Measurements from ENCODE around the gene GOLGA8A. TPM values are rescaled to one million over a fixed set of nuclear protein-coding genes. Genes with fewer than 3 reads are reported as not detected.
"Not testable (repeated sequence)": the region's sequence is repeated elsewhere in the genome, so short reads cannot be mapped to it uniquely, and the experiment has no call there.

The GOLGA8A gene
- total RNA-seq, 1 donor from 2014 or later: 279 TPM

DNA sequence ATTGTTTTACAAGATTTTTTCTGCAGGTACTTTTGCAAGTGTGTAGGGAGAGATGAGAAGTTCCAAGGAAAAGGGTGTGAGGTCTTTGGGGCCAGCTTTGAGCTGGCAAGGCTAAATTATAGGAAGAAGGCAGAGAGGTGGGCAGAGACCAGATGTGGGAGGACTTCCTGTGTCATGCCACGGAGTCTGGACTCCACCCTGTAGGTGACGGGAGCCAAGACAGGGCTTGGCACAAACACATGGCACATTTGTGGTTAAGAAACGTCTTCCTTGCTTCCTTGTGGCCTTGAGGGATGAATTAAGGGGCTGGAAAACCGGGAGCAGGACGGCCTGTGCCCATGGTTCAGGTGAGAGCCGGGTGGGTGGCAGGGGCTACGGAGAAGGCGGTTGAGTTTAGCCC, 19.2 kb downstream of the GOLGA8A start:
- intact Hi-C loops (cut with micrococcal nuclease): not testable (repeated sequence)

DNA sequence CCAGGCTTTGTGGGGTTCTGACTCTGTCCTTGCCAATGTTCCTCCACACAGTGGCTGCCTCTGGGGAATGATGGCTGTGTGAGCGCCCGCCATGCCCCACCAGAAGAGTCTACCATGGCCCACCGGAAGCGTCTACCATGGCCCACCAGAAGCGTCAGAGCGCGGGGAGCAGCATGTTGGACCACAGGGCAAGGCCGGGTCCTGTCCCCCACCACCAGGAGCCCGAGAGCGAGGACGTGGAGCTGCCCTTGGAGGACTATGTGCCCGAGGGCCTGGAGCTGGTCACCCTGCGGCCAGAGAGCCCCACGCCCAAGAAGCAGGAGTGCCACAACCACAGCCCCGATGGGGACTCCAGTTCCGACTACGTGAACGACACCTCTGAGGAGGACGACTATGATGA, 28.1 kb downstream of the GOLGA8A start:
- intact Hi-C loops (cut with micrococcal nuclease): not testable (repeated sequence)

DNA sequence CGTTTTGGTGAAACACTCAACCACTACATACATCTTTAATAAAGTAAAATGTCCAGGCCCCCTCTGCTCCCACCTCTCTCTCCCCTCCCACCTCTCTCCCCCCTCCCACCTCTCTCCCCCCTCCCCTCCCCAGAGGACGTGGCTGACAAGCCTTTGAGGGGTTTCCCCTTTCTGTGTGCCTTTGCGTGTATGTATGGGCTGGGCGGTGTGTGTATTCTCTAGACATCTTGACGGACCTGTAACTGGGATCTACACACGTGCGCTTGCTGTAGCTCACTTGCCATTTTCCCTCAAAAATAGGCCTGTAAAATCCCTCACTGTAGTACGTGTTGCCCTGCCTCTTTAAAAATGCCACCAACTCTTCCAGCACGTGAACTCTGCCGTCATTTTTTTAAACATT, 28.6 kb downstream of the GOLGA8A start:
- intact Hi-C loops (cut with micrococcal nuclease): not testable (repeated sequence)

DNA sequence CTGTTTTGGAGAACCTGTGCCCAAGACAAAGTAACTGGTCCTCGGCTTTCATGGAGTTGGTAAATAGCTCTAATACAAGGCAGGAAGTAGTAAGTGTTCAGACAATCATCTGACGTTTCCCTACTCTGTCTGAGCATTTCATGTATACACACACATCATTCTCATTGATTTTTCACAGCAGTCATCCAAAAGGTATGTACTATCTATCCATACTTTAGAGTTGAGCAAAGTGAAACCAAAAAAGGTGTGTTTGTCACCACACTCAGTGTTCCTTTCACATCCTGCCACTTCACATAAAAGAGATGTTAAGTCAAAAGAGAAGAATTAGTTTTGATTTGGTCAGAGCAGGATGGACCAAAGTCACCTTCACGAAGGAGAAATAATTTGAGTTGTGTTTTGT, 33.7 kb downstream of the GOLGA8A start:
- intact Hi-C loops (cut with micrococcal nuclease): not testable (repeated sequence)

DNA sequence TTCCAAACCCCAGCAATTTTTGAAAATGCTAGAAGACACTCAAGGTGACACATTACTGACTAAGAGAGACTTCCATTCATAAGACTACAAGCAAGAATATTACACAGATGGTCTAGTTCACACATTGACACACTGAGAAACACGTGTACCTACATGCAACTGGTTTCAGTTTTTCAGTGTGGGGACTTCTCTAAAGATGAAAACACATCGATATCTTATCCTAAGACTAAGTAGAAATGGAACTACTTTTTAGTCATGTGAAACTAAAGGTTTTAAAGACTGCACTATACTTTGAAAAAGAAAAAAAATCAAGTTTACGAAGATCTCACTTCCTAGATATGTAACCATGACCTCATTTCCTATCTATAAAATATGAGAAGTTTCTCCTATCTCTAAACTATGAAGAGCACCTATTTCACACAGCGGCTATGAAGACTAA, 34.4 kb downstream of the GOLGA8A start:
- intact Hi-C loops (cut with micrococcal nuclease): not testable (repeated sequence)

DNA sequence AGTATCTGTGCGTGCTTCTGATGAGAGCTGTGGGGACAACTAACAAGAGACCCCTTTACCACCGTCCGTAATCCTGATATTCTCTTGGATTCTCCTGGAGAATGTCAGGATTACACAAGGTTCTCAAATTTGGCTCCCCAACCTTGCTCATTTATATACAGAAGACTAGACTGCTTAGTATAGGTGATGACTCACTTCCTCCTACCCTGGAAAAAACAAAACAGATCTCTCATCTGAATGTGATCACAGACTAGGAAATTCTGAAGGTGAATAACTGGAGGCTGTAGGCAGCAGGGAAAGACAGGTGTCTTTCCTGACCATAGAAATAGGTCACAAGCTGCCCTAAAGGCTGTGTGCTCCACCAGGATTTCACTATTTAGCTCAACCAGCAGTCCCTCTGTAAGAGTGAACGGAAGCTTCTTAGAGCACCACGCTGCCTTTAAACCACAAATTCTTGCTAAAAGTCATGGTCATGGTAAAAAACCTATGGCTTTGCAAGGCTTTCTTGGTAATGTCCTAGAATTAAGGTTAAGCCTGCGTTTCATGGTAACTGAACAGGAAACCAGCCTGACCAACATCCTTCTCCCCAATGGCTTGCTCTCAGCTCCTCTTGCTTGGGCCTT, 39.9 kb downstream of the GOLGA8A start:
- intact Hi-C loops (cut with micrococcal nuclease): not testable (repeated sequence)

DNA sequence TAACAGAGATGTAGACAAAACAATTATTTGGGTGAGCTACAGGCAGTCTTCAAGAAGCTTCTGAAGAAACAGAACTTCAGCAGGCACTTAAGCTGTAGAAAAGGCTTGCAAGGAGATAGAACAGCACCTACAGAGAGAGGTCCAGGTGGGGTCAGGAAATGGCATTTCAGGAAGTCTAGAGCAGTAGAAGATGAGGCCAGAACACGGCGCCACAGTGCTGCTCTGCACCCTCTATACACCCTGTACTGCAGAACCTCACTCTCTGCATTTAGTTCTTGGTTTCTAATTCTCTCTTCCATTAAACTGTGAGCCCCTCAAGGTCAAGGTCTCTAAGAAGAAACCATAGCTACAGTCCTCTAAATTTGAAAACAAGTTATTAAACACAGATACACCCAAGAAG, 44.6 kb downstream of the GOLGA8A start:
- intact Hi-C loops (cut with micrococcal nuclease): not testable (repeated sequence)

DNA sequence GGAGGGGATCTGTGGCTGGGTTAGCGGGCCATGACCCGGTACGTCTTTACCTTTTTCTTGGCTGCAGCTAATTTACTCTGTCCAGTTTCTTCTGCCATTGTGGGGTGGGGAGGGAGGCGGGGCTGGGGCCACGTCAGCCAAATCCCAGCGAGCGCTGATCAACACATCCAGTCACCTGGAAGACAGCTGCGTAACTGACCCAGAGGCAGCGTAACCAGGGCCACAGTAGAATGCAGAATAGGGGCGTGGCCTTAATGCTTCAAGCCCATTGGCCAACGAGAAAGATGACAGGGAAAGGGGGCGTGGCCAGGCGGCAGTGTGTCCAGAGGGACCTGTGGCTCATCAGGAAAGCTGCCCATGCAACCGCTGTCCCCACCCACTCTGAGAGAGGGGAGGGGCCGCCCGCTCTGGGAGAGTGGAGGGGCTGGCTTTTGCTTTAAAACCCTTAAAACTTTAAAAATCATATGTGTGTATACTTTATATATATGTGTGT, 48.0 kb downstream of the GOLGA8A start:
- intact Hi-C loops (cut with micrococcal nuclease): not testable (repeated sequence)

Other genes starting within 250 kb of the GOLGA8A start
- 43.8 and 44.6 TPM in 2 replicates for gene KATNBL1, start 227.7 kb downstream of the GOLGA8A start, total RNA-seq
- 80.6 and 83.1 TPM in 2 replicates for gene EMC4, start 212.8 kb downstream of the GOLGA8A start, total RNA-seq
- gene SLC12A6, start 100.0 kb downstream of the GOLGA8A start, total RNA-seq: 39.6 and 43.4 TPM in 2 replicates
- 185 and 202 TPM in 2 replicates for gene NOP10, start 94.7 kb downstream of the GOLGA8A start, total RNA-seq
- not detected in 2 replicates for gene NUTM1, start 94.5 kb downstream of the GOLGA8A start, total RNA-seq
- 83.9 and 91.4 TPM in 2 replicates for gene LPCAT4, start 70.6 kb downstream of the GOLGA8A start, total RNA-seq
- 253 and 262 TPM in 2 replicates for gene GOLGA8B, start 145.8 kb upstream of the GOLGA8A start, total RNA-seq